ENCODE measurements around the gene MAD2L2. TPM values are rescaled to one million over a fixed set of nuclear protein-coding genes. Genes with fewer than 3 reads are reported as not detected.
A peak's percentile ranks its signal among the peaks of the same experiment; 100 is the strongest.

Gene MAD2L2
- total and polyA plus RNA-seq, 9 of the 15 experiments (the other 6 are each of a cell fraction or from before 2014, with no cell fraction given), result 12.4 to 286 (median 143) TPM

- in situ Hi-C loops (cut with MboI) (no loop called here), intact Hi-C loops (cut with micrococcal nuclease) (no loop called here)
- 65% methylated on average over 11 of the region's 11 CpGs for WGBS (ENCODE audit: insufficient coverage, low coverage, missing lambda C conversion rate)
- Histone ChIP-seq H3K9me3 (replicated peaks; ENCODE audit: control insufficient read depth, insufficient read depth, low read depth, low read length) (no peaks in the 10 kb centered on the region; the same call in 1 of the 2 replicates), H2AFZ (ENCODE audit: low read depth, low read length) (no peak overlapping the region), H3K4me3 (no peak overlapping the region), H3K9ac (ENCODE audit: insufficient read depth in 1 of 2, low read depth in 2 of 2, low read length in 2 of 2) (peak overlapping the region in 1 of 2 experiments; percentile 4; a peak in 1 of 4 replicates), H3K9me1 (ENCODE audit: control insufficient read depth, insufficient read depth, low read length) (no peaks in the 10 kb centered on the region), H3K4me1 (replicated peaks in 1 of 2; ENCODE audit: control insufficient read depth in 2 of 2, insufficient read depth in 2 of 2, low read length in 2 of 2) (peaks cover 19 to 62% of the 10 kb centered on the region in 2 experiments; a peak in 4 of 5 replicates), H4K20me1 (replicated peaks; ENCODE audit: control insufficient read depth, insufficient read depth, low read length) (no peaks in the 10 kb centered on the region), H3K4me2 (ENCODE audit: insufficient read depth, low read length) (no peak overlapping the region), H3K27me3 (ENCODE audit: control insufficient read depth in 2 of 2, insufficient read depth in 2 of 2, low read length in 2 of 2) (no peaks in the 10 kb centered on the region), H3K27ac (ENCODE audit: extremely low read depth, low read depth, low read length) (no peak overlapping the region), H3K36me3 (ENCODE audit: control insufficient read depth, insufficient read depth, low read length) (peaks cover 10% of the 10 kb centered on the region; the same call in 2 of the 3 replicates), H3K79me2 (ENCODE audit: control insufficient read depth, insufficient read depth, low read length) (no peaks in the 10 kb centered on the region)
- no TSS peak for BruUV-seq (replicated peaks)
- FAIRE-seq, result no peak
- POLR2A ChIA-PET, result interaction anchor here (1.2 to 3.0 kb wide), 4 partner anchors 12 to 257 kb away, joined by 3 to 12 read pairs (median 6); partner anchors contain the start of gene FBXO6
- CTCF ChIA-PET (ENCODE audit: low intra/inter-chr PET ratio), result interaction anchor here (1.7 to 3.7 kb wide), 2 partner anchors 68 to 97 kb away, joined by 5 to 22 read pairs; no protein-coding TSS in a partner anchor
- no peak for ATAC-seq
- DNase-seq (ENCODE audit: extremely low read depth in 1 of 4, low spot score in 3 of 4), result no peak
- TF ChIP-seq IRF2 (CRISPR knock-in tag; IDR thresholded peaks at IDR 0.05) (no peak), ARHGAP35 (IDR thresholded peaks at IDR 0.05; ENCODE audit: partially characterized antibody) (no peak), CHD2 (IDR thresholded peaks at IDR 0.05; ENCODE audit: low read depth, low read length) (no peak), LARP7 (IDR thresholded peaks at IDR 0.05) (no peak), ELK1 (CRISPR knock-in tag; IDR thresholded peaks at IDR 0.05) (no peak), NCOA6 (IDR thresholded peaks at IDR 0.05) (no peak), ADNP (tag; IDR thresholded peaks at IDR 0.05) (peak; percentile 72), TBP (optimal IDR thresholded peaks at IDR 0.05; ENCODE audit: low read depth, low read length) (no peak), ELF1 (tag; IDR thresholded peaks at IDR 0.05) (no peak), ZNF121 (CRISPR knock-in tag; conservative IDR thresholded peaks at IDR 0.05) (no peak), ZFX (CRISPR knock-in tag; IDR thresholded peaks at IDR 0.05) (peak; percentile 27; the same call in 1 of the 2 replicates), HEY1 (CRISPR knock-in tag; IDR thresholded peaks at IDR 0.05; ENCODE audit: borderline replicate concordance) (no peak), NONO (IDR thresholded peaks at IDR 0.05; ENCODE audit: low read depth in 2 of 2, low read length in 1 of 2) (no peak), DACH1 (IDR thresholded peaks at IDR 0.05; ENCODE audit: partially characterized antibody) (no peak)
- TF ChIP-seq, protein P1, sequence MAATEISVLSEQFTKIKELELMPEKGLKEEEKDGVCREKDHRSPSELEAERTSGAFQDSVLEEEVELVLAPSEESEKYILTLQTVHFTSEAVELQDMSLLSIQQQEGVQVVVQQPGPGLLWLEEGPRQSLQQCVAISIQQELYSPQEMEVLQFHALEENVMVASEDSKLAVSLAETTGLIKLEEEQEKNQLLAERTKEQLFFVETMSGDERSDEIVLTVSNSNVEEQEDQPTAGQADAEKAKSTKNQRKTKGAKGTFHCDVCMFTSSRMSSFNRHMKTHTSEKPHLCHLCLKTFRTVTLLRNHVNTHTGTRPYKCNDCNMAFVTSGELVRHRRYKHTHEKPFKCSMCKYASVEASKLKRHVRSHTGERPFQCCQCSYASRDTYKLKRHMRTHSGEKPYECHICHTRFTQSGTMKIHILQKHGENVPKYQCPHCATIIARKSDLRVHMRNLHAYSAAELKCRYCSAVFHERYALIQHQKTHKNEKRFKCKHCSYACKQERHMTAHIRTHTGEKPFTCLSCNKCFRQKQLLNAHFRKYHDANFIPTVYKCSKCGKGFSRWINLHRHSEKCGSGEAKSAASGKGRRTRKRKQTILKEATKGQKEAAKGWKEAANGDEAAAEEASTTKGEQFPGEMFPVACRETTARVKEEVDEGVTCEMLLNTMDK (IDR thresholded peaks at IDR 0.05; ENCODE audit: borderline replicate concordance, insufficient read depth, low read depth, low read length, poor library complexity, severe bottlenecking), result no peak
- TF ChIP-seq, protein P2, sequence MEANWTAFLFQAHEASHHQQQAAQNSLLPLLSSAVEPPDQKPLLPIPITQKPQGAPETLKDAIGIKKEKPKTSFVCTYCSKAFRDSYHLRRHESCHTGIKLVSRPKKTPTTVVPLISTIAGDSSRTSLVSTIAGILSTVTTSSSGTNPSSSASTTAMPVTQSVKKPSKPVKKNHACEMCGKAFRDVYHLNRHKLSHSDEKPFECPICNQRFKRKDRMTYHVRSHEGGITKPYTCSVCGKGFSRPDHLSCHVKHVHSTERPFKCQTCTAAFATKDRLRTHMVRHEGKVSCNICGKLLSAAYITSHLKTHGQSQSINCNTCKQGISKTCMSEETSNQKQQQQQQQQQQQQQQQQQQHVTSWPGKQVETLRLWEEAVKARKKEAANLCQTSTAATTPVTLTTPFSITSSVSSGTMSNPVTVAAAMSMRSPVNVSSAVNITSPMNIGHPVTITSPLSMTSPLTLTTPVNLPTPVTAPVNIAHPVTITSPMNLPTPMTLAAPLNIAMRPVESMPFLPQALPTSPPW (CRISPR knock-in tag; IDR thresholded peaks at IDR 0.05), result no peak
These were observed 28.7 kb downstream of the MAD2L2 start for GRCh38 chr1:11652203-11652780.
